NCI-H510A (cell line): ENCODE results near the gene EFCAB6.

Source experiments
- DNase-seq: peaks from one replicate; lab custom pipeline; 2025; lab: John Stamatoyannopoulos, UW

The EFCAB6 gene

DNA sequence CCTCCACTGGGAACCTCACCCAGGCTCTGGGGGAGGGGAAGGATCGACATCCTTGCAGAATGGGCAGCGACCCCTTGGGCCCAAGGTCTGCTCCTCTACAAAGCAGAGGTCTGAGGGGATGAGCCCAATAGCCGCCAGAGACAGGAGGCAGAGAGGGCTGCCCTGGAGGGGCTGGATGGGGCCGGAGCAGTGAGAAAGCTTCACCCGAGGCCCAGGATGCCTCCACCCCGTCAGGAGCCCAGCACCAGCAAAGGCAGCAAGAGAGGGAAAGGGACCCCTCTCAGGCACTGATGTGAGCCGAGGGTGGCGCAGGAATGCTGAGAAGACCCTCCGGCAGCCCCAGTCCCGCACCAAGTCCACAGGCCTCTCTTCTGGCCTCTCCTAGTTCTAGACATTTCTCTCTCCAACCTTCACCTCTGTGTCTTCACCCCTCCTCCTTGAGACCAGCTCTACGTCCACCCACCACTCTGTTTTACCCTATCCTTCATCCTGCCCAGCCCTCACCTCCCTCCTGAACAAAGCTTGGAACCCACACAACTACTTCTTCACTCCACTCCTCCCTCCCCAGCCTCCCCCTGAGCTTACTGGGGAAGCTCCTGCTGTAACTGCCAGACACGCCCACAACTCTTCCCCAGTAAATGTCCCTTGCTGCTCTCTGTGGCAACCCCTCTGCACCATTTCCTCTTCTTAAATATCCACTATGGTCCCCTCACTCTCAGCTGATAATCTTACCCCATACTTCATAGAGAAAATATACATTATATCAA is 268.4 kb downstream of the EFCAB6 start:
- DNase-seq: no peak

DNA sequence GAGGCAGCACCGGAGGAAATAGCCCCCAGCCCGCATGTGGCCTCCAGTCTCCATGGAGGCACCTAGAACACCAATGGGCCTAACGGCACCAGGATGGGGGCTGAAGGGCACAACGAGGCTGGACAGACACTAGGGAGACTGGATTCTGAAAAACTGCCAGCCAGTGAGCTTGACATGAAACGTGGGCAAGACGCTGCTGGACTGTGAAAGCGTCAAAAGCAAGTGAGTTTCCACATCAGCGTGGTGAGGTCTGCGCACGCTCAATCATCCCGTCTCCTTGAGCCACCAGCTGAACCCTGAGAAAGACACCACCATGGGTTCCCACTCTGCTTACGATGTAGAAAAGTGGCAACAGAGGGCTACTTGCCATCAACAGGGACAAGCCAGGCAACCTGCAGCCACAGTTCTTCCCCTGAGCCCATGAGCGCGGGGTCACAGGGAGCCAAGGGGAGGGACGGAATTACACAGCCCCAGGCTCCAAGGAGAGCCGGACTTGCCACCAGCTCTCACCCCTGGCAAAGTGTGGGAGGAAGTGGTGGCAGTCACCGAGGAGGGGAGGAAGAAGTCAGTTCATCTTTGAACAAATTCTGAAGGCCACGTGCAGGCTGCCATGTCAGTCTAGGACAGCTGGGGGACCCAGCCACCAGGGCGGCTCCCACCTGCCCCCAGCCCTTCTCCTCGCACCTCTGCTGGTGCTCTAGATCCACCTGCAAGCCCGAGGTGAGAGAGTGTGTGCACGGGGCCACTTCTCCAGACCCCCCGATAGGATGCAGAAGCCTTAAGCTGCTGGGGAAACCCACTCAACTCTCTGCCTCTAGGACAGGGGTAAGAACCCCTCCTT is 269.2 kb downstream of the EFCAB6 start:
- no peak for DNase-seq

DNA sequence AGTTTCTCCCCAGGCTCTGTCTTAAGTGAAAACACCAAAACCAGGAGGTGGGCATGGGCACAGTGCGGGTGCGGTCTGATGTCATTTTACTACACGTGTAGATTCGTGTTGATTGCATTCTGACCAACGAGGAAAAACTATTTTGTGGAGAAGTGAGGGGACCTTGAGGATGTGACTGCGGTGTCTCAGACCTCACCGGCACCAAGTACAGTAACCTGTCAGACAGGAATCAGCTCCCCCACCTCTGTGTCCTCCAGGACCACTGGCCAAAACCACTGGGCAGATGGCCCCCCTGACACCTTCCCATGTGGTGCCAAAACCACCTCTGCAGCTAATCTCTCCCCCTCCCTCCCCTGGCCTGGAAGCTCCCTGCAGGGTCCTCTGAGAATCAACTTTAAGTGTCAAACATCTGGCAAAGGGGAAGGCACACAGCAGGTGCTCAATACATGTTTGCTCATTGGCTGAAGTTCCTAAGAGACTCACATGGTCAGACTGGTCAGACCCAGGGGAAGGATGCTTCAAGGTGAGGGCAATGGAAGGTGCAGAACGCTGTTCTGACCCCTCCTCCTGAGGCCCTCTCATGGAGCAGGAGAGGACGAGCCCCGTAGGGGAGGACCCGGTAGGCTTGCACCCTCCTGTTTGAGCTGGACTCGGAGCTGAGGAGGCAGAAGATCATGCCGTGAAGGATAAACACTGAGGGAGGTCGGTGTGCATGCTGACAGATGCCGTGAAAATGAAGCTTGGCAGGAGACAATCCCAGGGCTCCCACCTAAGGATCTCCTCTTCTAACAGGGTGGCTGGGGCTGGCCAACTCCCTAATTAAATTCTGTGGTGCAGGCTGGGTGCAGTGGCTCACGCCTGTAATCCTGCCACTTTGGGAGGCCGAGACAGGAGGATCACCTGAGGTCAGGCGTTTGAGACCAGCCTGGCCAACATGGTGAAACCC is 270.4 kb downstream of the EFCAB6 start:
- no peak for DNase-seq

DNA sequence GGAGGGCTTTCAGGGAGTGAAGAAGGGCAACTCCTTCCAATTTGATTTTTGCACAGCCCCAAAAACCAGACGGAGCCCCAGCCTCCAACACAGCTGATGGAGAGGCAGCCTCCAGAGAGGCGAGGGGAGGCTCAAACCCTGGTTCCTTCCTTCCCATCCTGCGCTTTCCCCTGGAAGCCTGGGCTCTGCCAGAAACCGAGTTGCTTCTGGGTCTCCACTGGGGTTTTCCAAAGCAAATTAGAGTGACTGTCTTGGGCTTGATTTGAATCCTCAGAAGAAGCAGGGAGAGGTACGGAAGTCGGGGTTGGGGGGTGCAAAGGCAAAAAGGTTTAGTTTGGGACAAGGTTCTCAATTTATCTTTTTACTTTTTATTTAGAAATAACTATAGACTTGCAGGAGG is 271.1 kb downstream of the EFCAB6 start:
- no peak for DNase-seq

DNA sequence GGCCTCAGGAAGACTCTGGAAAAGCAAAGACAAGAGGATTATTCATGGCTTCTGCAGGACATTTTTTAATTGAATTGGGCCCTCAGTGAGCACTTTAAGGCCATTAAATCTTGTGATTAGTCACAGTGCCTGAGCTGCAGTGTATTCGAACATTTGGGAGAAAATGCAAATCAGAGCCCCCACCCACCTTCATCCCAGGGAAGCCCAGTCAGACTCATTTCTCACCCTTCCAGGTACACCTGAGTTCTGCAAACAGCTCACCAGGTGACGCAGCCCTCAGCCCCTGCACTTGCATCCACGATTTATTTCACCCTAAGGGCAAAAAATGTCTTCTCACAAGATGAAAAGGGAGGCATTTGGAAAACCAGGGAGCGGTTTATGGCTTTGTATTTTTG is 271.6 kb downstream of the EFCAB6 start:
- DNase-seq: no peak

DNA sequence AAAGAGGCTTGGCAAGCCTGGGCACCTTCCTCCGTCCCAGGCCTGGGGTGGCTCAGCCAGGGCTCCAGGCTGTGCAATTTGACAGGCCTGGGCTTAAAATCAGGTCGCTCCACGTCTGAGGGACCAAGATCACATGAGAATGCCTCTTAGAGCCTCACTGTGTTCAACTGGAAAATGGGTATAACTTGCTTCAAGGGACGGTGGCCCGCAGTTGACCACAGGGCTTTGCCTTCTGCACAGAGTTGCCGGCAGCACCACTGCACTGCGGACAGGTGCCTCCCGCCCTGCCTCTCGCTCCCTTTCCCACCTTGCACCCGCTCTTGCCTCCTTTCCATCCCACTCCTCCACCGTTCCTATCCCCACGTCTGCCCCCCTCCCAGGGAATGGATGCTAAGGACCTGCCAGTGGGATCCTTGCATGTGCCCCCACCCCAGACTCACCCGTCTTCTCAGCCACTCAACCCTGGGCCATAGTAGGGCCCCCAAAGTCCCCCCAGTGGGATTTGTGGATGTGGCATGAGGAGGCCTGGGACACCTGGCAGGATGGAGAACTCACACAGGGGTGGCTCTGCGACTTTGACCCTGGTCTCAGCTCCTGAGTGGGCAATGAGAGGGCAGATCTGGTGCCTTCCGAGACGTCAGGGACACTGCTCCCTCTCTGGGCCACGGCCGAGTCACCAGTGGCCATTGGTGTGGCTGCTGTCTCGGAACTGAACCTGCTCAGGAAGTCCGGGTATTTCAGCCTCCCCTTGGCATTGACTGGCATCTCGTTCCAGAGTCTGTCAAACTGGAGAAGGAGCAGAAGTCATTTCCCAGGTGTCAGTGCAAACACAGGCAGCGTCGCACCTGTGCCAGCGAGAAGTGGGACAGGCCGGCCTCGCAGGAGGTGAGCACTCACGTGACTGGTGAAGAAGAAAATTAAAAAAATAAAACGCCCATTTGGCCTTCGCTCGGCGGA is 272.3 kb downstream of the EFCAB6 start:
- no peak for DNase-seq

DNA sequence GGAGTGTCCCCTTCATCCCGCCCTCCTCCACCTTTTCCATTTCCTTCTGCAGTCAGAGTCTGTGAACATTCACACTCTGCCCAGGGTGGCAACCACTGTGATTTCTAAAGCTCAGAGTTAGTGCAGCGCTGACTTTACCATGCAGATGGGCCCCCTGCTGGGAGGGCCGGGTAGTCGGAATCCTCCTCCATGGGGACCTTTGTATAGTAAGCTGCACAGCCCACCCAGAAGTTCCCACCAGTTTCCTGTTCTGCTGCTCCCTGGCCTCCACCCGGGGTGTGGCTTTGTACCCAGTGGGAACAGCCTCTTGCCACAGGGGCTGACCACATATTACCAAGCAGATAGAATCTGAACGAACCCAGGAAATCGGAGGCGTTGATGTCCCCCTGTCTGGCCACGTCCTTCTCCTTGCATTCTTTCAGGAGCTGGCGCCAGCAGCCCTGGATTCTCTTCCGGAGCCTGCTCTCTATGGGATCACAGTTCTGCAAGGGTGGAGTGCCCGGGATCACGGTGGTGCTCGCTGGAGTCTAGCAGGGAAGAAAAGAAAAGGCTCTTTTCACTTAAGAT is 275.0 kb downstream of the EFCAB6 start:
- no peak for DNase-seq

DNA sequence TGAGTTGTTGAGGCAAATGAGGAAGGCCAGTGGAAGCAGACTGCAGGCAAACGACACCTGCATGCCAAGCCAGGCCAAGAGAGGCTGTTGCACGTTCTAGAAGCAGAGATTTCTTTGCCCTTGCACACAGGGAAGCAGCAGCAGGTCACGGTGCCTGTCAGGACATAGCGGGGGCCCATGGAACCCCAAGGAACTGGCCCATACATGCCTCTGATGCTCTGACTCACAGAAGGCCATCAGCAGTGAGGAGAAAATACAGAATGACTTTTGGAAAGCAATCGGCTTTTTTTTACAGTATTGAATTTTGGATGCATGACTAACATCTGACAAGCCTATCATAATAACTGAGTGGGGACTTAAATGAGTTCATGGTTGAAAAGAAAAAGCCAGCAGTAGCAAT is 276.4 kb downstream of the EFCAB6 start:
- DNase-seq: no peak

DNA sequence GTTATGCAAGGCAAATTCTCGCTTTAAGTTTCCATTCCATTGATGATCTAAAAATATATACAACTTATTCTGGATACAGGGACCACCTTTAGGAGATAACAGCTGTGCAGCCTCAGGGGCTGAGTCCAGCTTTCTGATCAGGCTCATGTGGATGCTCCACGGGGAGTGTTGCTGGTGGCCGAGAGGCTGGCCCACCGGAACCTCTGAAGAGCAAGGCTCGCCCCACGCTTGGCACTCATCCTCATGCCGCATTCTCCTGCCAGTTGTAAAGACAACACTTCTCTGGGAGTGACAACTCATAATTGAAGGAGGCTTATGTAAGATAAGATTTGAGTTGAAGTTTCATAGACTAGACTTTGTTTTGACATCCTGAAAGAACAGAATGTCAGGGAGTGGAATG is 276.8 kb downstream of the EFCAB6 start:
- no peak for DNase-seq

DNA sequence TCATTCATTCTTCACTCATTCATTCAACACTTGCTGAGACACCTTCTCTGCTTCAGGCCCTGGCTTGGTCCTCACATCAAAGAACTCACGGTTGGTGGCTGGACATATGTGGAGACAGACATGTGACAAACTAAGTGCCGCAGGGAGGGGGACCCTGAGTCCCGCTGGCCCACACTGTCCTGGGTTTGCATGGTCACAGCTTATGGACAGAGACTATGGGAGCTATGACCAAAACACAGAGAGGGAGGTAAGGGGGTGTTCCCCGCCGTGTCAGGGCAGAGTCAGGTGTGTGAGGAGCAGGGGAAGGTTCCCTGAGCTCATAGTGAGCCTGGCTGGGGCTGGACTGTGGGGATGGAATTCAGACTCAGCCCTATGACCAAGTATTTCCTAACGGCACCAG is 277.2 kb downstream of the EFCAB6 start:
- no peak for DNase-seq

DNA sequence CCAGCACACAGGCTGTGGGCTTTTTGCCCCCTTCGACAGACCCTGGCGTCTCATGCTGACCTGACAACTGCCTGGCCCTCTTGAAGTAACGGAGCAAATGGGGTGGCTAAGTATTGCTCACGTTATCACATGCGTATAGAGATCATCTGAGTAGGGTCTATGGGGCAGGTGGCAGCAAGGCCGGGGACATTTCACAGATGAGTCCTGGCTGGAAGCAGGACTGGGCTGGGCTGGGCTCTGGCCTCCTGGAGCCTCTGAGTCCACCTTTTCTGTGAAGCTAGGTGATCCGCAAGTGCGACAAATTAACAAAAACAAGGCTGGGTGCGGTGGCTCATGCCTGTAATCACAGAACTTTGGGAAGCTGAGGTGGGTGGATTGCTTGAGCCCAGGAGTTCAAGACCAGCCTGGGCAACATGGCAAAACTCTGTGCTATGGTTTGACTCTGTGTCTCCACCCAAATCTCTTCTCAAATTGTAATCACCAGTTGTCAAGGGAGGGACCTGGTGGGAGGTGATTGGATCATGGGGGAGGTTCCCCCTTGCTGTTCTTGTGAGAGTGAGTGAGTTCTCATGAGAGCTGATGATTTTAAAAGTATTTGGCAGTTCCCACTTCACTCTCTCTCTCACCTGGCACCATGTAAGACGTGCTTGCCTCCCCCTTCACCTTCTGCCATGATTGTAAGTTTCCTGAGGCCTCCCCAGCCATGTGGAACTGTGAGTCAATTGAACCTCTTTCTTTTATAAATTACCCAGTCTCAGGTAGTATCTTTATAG is 278.3 kb downstream of the EFCAB6 start:
- no peak for DNase-seq

DNA sequence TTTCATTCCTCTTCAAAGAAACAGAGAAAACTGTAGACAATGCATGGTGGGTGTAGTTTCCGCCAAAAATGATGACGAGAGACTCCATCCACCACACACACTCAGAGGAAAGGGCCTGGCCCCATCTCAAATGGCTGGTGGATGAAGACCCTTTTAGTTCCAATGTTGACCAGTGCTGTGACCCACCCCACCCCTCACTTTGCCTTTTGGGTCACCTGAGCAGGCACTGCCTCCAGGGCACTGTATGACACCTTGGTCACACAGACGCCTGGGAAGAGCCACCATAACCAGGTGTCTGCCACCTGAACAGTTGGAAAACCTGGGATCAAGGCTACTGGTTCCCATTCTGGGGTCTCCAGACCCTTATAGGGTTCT is 279.0 kb downstream of the EFCAB6 start:
- DNase-seq: no peak

DNA sequence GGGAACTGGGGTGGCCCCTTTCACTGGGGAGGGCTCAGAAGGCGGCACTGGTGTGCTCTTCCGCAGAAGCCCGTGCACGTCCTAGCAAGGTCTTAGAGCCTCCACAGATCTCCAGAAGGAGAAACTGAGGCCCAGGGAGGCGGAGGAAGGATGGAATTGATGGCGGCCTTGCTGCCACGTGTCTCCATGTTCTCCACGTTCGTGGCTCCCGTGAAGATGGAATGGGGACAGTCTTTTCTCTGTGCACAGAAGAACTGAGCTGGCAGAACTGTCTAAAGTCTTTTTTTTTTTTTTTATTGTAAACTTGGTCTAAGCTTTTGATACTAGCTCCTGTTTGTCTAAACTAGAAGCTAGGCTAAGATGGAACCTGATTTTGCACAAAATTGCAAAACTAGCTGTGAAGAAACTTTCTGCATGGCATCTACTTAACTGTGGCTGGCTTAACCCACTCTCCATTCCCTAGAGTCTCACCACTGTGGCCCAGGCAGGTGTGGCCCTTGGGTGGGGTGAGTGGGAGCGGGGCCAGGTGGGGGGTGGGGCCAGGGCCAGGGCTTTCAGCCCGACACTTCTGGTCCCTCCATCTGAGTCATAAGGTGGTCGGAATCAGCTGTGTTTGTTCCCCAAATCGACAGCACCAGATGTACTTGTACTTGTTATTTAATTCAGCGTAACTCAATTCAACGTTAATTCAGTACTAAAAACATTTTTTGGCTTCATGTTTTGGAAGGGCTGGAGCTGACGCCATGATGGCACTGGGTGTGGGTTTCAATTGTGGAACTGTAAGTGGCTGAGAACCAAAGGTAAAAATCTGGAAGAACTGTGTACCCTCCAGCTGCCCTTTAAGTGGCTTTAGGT is 279.6 kb downstream of the EFCAB6 start:
- no peak for DNase-seq

DNA sequence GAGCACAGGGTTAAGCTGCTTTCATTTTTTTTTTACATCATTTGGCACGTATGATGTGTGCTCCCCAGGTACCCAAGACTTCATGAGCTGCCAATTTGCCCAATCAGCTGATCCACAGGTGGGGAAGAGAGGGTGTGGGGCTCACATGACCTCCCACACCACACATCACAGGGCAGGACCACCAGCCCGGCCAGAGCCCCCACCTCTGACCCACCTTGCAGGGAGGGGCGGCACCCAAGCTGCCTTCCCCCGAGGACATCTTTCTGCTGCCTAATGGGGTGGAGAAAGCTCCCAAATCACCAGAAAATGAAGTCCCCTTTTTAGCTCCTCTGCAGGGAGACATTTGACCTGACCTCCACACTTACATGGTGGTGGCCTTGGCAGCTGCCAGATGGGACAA is 280.5 kb downstream of the EFCAB6 start:
- DNase-seq: no peak

DNA sequence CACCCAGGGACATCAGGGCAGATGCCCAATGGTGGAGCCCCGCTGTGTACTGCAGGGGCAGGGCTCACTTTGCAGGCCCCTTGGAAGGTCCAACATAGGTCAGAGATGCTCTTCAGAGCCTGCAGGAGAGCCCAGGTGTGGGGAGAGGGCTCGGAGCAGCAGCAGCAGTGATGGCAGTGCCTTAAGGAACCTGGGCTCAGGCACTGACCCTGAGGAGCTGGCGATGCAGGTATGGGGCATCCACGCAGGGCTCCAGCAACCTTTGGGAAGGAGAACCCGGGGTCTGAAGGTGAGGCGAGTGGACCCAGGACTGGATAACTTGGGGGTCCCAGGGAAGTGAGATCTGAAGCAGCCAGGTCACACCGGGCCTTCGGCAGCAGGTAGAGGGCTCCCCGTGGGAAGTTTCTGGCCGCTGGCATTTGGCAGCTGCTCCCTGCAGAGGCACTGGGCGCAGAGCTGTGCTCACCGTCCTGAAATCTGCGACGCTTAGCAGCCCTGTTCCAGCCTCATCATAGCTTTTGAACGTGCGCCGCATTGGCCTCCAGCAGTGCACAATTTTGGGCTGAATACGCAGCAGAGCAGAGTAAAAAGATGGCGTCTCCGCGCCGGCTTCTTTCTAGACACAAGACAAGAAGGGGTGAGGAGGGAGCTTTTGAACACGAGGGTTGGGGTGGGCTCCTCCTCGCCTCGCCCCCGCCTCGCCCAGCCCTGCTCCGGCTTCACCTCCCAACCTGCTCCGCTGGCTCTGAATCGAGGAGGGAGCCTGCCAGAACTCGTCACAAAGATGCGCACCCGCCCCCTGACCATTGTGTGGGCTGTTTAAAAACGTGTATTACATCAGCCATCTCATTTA is 281.5 kb downstream of the EFCAB6 start:
- no peak for DNase-seq

DNA sequence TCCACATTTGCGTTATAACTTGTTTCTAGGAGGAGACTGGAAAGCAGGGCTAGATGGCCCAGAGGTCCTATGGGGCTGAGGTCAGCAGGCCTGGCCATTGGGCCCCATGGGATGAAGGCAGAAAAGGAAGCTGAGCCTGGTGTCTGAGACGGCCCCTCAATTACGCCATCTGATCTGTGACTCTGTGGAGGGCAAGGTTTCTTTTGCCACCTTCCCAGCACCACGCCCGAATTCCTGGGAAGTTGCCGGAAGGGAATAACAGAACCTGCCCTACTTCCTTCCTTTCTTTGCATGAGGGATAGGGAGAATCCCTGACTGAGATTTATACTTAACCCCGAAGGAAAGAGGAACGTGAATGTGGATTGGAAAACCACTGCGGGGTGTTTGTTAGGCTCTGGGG is 282.2 kb downstream of the EFCAB6 start:
- DNase-seq: no peak

DNA sequence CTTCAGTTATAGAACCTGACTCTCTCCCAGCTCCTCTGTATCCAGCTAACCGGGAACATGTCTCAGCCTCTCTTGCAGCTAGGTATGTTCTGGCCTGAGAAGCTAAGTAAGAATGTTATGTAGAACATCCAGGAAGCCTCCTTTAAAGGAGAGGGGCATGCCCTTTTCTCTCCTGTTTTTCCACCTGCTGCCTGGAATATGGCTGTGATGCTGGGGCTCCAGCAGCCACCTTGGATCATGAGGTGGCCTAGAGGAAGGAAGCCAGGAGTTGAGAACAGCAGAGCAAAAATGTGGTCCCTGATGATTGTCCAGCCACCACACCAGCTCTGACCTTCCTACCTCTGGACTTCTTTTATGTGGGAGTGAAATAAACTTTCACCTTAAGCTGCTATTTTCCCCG is 282.6 kb downstream of the EFCAB6 start:
- no peak for DNase-seq
